Fibroblast of villous mesenchyme (primary cell): ENCODE measurements around the gene DYNC1H1. TPM values are rescaled to one million over a fixed set of nuclear protein-coding genes. Genes with fewer than 3 reads are reported as not detected.

Experiments used
- DNase-seq: peaks from one replicate; pipeline ENCODE4 v3.0.0-alpha.2; 2010; ENCODE audit warnings: low read depth
- H3K4me3 ChIP-seq: 2 replicates; pipeline ENCODE4 v1.5.1; 2011; ENCODE audit warnings: low read depth, mild to moderate bottlenecking, low read length
- total RNA-seq: library from RNA; depleted of rRNA; stranded (reverse); fragments of >200 nt; gene quantifications from 2 replicates; pipeline ENCODE4 v1.2.3, GENCODE V29; 2012
- TF ChIP-seq, protein P1 (sequence below): IDR thresholded peaks from 2 replicates; pipeline ENCODE4 v1.5.1; 2012; ENCODE audit warnings: low read depth, mild to moderate bottlenecking, low read length; ENCODE audit not compliant: insufficient read depth

DYNC1H1 gene
- total RNA-seq, 1 donor: 518 TPM

DNA sequence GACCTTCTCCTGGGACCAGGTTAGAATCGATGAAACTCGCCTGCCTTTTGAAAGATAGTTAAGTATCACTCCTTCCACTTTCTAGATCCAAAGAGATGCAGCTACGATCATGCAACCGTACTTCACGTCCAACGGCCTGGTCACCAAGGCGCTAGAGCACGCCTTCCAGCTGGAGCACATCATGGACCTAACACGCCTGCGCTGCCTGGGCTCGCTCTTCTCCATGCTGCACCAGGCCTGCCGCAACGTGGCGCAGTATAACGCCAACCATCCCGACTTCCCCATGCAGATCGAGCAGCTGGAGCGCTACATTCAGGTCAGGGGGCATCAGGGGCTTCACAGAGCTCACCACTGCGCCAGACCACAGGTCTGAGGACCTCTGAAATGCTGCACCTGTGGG is 51.4 kb downstream of the DYNC1H1 start:
- TF ChIP-seq, protein P1, sequence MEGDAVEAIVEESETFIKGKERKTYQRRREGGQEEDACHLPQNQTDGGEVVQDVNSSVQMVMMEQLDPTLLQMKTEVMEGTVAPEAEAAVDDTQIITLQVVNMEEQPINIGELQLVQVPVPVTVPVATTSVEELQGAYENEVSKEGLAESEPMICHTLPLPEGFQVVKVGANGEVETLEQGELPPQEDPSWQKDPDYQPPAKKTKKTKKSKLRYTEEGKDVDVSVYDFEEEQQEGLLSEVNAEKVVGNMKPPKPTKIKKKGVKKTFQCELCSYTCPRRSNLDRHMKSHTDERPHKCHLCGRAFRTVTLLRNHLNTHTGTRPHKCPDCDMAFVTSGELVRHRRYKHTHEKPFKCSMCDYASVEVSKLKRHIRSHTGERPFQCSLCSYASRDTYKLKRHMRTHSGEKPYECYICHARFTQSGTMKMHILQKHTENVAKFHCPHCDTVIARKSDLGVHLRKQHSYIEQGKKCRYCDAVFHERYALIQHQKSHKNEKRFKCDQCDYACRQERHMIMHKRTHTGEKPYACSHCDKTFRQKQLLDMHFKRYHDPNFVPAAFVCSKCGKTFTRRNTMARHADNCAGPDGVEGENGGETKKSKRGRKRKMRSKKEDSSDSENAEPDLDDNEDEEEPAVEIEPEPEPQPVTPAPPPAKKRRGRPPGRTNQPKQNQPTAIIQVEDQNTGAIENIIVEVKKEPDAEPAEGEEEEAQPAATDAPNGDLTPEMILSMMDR: no peak
- H3K4me3 ChIP-seq: no peak overlapping the region
- DNase-seq: no peak

DNA sequence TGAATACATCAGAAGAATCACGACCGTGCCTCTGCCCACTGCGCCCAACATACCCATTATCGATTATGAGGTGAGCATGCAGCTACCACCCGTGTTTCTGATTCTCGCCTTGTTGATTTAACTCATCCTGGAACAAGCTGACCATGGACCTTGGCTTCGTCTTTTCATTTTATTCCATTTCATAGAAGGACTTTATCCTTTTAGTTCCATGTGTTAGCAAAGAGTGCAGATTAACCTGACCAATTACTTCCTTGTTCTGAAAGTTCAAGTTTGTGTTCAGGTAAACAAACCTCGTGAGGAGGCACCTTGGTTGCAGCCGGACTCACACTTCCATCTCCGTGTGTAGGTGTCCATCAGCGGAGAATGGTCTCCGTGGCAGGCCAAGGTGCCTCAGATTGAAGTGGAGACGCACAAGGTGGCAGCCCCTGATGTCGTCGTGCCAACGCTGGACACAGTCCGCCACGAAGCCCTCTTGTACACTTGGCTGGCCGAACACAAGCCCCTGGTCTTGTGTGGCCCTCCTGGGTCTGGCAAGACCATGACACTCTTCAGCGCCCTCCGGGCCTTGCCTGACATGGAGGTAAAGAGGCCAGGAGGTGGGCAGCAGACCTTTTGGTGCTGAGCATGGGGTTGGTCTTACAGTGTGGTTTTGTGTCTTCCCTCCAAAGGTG is 52.2 kb downstream of the DYNC1H1 start:
- DNase-seq: no peak
- TF ChIP-seq, protein P1: no peak
- H3K4me3 ChIP-seq: no peak overlapping the region

DNA sequence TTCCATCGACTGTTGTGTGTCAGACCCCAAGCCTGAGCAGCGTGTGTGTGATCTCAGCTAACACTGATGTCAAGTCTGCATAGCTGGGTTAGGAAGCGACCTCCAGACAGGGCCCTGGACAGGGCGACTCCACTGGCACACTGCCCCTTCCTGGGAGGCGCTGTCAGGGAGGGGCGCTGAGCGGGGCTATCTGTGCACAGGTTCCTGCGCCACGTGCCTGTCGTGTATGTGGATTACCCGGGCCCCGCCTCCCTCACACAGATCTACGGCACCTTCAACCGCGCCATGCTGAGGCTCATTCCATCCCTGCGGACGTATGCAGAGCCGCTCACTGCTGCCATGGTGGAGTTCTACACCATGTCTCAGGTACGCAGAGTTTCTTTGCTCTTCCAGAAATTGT is 53.9 kb downstream of the DYNC1H1 start:
- TF ChIP-seq, protein P1: no peak
- DNase-seq: no peak
- H3K4me3 ChIP-seq: no peak overlapping the region

DNA sequence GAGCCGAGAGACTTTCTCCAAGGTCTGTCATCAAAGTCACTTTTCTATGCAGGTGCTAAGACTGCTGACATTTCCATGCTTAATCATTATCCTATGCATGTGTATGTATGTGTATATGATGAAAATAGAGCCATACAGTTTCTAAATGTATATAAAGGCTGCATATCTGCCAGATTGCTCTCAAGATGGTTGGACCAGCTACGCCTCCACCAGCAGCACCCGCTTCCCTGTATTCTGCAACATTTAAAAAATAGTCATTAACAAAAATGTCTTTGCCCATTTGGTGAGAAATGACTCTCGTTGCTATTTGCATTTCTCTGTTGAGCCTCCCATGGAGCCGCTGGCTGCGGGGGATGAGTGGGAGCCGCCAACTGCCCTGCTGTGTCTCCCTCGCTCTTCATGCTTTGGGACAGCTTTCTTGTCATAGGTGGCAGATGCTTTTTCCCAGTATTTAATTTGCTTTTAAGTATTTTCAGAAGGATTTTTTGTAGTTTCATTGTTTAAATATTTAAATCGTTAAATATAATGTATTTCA is 54.7 kb downstream of the DYNC1H1 start:
- H3K4me3 ChIP-seq: no peak overlapping the region
- no peak for DNase-seq
- TF ChIP-seq, protein P1: no peak

DNA sequence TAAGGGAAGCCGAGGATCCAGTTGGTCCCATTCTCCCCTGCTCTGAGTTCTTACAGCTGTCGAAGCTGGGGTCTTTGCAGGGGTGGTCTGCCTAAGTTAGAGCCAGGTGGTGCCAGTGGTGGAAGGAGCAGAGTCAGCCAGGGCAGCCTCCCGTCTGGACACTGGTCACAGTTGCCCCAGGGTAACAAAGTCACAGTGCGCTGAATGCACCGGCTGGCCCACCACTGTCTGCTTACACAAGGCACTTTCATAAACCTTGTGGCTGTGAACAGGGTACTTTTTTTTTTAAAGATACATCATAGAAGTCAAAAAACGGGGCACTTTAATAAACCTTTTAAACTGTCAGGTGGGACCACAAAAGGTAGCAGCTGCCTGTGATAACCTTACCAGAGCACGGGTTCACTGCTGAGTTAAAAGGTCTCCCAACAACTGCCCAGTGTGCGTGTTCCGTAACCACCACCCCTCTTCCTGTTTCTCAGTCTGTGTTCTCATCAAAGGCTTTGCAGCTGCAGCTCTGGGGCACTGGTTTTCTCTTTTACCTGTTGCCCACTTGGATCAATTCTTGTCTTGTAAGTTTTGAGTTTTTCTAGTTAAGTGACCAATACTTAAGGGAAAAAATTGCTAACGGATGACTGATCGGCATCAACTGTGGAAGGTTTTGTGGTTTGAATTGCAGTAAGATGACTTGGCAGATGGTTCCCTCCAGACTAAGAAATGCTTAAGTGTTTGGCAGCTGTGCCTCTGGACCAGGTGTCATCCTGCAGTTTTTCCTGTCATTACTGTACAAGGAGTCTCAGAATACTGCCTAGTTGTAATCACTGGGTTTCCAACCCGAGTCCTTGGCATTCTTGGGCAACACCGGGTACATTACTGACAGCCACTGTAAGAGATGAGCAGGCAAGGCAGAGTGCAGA is 55.9 kb downstream of the DYNC1H1 start:
- TF ChIP-seq, protein P1: no peak
- no peak overlapping the region for H3K4me3 ChIP-seq
- peak; percentile 7 for DNase-seq

DNA sequence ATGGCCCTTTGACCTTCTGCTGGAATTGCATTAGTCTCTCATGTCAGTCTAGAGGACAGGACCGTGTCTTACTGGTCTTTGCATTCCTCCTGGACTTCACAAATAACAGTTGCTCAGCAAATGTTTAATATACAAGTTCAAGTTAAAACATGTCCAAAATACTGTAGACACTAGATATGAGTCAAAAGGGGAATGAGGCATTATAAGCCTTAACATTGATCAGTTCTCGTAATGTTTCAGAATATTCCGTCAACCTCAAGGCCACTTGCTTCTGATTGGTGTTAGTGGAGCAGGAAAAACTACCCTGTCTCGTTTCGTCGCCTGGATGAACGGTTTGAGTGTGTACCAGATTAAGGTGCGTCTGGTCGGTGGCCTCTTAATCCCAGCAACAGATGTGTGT is 62.6 kb downstream of the DYNC1H1 start:
- H3K4me3 ChIP-seq: no peak overlapping the region
- TF ChIP-seq, protein P1: no peak
- no peak for DNase-seq
